Calu3 (cell line): Measurements from ENCODE around the gene ZDHHC24. TPM values are rescaled to one million over a fixed set of nuclear protein-coding genes. Genes with fewer than 3 reads are reported as not detected.

Experiments used
- BruUV-seq: library from RNA; stranded (reverse); fragments of 400-500 nt; replicated peaks from 2 replicates; lab custom pipeline; 2021; lab: Mats Ljungman, UMichigan
- CTCF ChIA-PET: fragments of 300-600 bp; sonication (Branson Sonifier 250); formaldehyde crosslinking; loops from one replicate; lab custom pipeline; 2022; ENCODE audit warnings: antibody characterized with exemption; lab: Charles Lee
- DNase-seq: peaks from one replicate; pipeline ENCODE4 v3.0.0; 2022
- H3K27ac Mint-ChIP-seq: one replicate; pipeline ENCODE4 v1.8.0; 2022; ENCODE audit warnings: mixed read lengths; ENCODE audit not compliant: unreplicated experiment
- H3K27me3 Mint-ChIP-seq: one replicate; pipeline ENCODE4 v1.8.0; 2022; ENCODE audit warnings: mixed read lengths; ENCODE audit not compliant: unreplicated experiment
- H3K36me3 Mint-ChIP-seq: one replicate; pipeline ENCODE4 v1.8.0; 2022; ENCODE audit warnings: mild to moderate bottlenecking, moderate library complexity, mixed read lengths; ENCODE audit not compliant: insufficient read depth, unreplicated experiment
- H3K4me1 Mint-ChIP-seq: one replicate; pipeline ENCODE4 v1.8.0; 2022; ENCODE audit warnings: mild to moderate bottlenecking, low read depth, mixed read lengths; ENCODE audit not compliant: unreplicated experiment
- H3K4me3 Mint-ChIP-seq: one replicate; pipeline ENCODE4 v1.8.0; 2022; ENCODE audit warnings: mild to moderate bottlenecking, low read depth, moderate library complexity, mixed read lengths; ENCODE audit not compliant: unreplicated experiment
- H3K9me3 Mint-ChIP-seq: one replicate; pipeline ENCODE4 v1.8.0; 2022; ENCODE audit warnings: low read depth, mixed read lengths; ENCODE audit not compliant: unreplicated experiment
- intact Hi-C: fragments of 100-400 bp; cut with micrococcal nuclease; formaldehyde crosslinking; loops from one replicate; pipeline ENCODE4 v1.10.0; 2022; ENCODE audit not compliant: unreplicated experiment
- total RNA-seq: library from RNA; stranded (reverse); gene quantifications from 2 replicates; pipeline ENCODE4 v1.2.3, GENCODE V29; 2022
- TF ChIP-seq, protein P1 (sequence below): fragments of 200-600 bp; IDR thresholded peaks from one replicate; pipeline ENCODE4 v1.8.0; 2022; ENCODE audit warnings: antibody characterized with exemption; ENCODE audit not compliant: unreplicated experiment

Gene ZDHHC24
- total RNA-seq, 1 experiment from 2014 or later = 15.1 TPM

DNA sequence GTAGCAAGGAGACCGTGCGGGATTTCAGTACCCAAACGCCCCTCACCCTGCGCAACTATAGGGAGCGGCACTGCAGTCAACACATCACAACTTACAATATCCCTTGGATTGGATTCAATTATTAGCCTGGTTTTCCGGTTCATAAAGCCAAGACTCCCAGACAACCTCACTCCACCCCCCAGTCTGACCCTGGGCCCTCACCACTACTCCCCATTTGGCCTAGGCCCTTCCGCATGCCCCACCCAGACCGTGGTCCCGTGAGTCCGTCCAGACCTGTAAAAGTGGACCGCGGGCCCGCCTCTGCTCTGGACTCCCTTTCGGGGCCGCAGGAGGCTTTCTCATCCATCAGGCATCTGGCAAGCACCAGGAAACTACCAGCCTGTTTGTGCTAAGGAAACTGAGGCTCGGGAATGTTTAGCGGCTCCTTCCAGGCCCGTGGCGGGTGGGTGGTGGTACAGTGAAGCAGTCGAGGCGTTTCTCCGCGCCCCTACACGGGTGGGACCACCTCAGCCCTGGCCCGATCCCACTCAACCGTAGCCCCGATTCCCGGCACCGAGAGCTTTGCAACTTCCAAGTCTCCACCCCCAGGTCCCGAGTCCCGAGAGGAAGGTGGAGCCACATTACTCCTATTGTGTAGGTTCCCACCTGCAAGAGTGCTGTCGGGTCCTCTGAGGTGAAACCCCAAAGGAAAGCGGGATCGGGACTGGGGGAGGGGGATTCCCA lies 66.3 kb downstream of the ZDHHC24 start:
- intact Hi-C loops = no loop called here
- TF ChIP-seq, protein P1, sequence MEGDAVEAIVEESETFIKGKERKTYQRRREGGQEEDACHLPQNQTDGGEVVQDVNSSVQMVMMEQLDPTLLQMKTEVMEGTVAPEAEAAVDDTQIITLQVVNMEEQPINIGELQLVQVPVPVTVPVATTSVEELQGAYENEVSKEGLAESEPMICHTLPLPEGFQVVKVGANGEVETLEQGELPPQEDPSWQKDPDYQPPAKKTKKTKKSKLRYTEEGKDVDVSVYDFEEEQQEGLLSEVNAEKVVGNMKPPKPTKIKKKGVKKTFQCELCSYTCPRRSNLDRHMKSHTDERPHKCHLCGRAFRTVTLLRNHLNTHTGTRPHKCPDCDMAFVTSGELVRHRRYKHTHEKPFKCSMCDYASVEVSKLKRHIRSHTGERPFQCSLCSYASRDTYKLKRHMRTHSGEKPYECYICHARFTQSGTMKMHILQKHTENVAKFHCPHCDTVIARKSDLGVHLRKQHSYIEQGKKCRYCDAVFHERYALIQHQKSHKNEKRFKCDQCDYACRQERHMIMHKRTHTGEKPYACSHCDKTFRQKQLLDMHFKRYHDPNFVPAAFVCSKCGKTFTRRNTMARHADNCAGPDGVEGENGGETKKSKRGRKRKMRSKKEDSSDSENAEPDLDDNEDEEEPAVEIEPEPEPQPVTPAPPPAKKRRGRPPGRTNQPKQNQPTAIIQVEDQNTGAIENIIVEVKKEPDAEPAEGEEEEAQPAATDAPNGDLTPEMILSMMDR = no peak
- H3K4me1 Mint-ChIP-seq = no peaks in the 10 kb centered on the region
- BruUV-seq = TSS peak; percentile 77
- CTCF ChIA-PET = interaction anchor here (0.9 to 2.3 kb wide), 11 partner anchors 9 to 199 kb away, joined by 3 to 10 read pairs (median 4); partner anchors contain the start of genes MRPL11, PELI3, RBM4 and RBM4B
- H3K27ac Mint-ChIP-seq = peak overlapping the region; percentile 92
- H3K27me3 Mint-ChIP-seq = no peaks in the 10 kb centered on the region
- no peaks in the 10 kb centered on the region for H3K9me3 Mint-ChIP-seq
- DNase-seq = peak; percentile 42
- H3K4me3 Mint-ChIP-seq = peak overlapping the region; percentile 93
- H3K36me3 Mint-ChIP-seq = peaks cover 46% of the 10 kb centered on the region

DNA sequence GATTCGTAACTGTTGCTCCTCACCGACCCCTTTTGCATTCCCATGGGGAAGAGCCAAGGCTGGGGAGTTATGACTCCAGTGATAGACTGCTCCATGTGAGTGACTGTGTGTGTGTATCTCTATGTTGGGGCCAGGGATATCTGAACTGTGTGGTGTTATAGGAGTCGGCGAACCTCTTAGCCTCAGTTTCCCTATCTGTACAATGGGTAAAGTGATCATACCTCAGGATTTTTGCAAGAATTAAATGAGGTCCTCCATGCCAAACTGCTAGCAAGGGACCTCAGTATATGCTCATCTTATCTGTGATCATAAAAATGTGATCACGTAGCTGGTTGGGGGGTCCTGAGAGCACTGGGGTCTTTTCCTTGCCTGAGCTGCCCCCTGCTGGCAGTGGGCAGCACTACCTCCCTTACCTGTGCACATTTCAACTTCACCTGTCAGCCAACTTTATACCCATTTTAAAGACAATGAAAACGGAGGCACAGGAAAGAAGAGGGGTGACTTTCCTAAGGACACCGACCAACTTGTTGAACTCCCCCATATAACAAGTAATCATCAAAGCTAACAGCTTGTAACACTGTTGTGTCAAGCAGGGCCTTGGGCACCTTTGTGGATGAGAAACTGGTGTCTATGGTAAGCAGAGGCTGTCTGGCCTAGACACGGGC lies 67.0 kb downstream of the ZDHHC24 start:
- no peaks in the 10 kb centered on the region for H3K9me3 Mint-ChIP-seq
- TF ChIP-seq, protein P1 = peak; percentile 89
- peaks cover 46% of the 10 kb centered on the region for H3K36me3 Mint-ChIP-seq
- H3K4me3 Mint-ChIP-seq = peak overlapping the region; percentile 93
- peak overlapping the region; percentile 92 for H3K27ac Mint-ChIP-seq
- no peaks in the 10 kb centered on the region for H3K27me3 Mint-ChIP-seq
- no peaks in the 10 kb centered on the region for H3K4me1 Mint-ChIP-seq
- CTCF ChIA-PET = interaction anchor here (1.1 to 2.3 kb wide), 4 partner anchors 10 to 199 kb away, joined by 4 to 10 read pairs (median 6); partner anchors contain the start of genes MRPL11 and RBM4B
- peak; percentile 36 for DNase-seq
- intact Hi-C loops = no loop called here
- BruUV-seq = no TSS peak

DNA sequence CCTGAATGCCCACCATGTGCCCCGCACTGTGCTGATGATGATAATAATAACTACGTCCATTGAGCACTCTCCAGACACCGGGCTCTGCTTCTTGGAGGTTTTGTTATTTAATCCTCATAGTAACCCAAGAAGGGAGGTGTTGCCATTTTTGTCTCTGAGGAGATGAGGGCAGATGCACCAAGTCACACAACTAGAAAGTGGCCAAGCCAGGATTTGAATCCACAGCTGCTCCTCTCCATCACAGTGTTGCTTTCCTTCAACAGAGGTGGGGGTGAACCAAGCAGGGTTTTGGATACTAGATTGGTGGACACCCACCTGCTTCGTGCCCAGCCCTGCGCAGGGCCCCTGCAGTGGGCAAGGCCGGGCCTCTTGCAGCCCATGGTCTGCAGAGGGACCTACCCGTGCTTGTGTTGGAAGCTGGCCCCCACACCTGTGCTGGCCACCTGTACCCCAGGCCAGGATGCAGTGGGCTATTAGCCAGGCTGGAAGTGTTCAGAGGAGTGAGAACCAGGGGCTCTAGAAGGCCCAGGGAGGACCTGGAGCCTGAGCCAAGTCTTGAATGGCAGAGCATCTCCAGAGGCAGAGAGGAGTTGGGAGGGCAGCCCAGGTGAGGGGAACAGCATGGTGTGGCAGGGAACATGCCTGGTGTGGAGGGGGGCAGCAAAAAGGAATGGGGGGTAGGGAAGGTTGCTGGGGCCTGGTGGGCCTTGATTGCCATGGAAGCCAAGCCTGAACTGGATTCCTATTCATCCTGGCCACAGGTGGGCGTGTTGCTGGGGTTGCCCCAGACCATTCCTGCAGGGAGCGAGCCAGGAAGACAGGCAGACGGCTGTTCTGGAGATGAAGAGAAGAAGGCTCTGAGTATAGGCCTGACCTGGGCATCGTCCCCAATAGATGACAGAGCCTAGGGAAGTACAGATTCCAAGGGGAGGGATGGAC lies 68.3 kb downstream of the ZDHHC24 start:
- Mint-ChIP-seq H3K4me3 (no peak overlapping the region), H3K27me3 (no peaks in the 10 kb centered on the region), H3K9me3 (no peaks in the 10 kb centered on the region), H3K4me1 (no peaks in the 10 kb centered on the region), H3K36me3 (peaks cover 49% of the 10 kb centered on the region), H3K27ac (peak overlapping the region; percentile 40)
- TF ChIP-seq, protein P1 = no peak
- intact Hi-C loops = no loop called here
- no TSS peak for BruUV-seq
- no peak for DNase-seq
- CTCF ChIA-PET = interaction anchor here (1.1 to 1.4 kb wide), 2 partner anchors 8 to 39 kb away, joined by 4 to 5 read pairs; partner anchors contain the start of gene MRPL11

DNA sequence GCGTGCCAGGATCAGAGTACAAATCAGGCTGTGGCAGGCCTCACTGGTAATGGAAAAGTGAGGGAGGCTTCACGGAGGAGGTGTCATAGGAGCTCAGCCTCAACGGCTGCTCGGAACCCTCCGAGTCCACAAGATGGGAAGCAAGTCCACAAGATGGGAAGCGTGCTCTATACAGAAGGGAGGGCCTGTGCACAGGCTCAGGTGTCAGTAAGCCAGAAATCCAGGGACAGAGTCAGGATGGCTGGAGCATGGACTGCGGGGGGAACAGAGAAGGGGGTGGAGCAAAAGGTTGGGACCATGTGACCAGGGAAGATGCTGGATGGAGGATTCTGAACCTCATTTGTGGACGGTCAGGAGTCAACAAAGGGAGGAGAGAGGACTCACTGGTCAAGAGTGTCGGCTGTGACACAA lies 69.0 kb downstream of the ZDHHC24 start:
- no peak for DNase-seq
- Mint-ChIP-seq H3K9me3 (no peaks in the 10 kb centered on the region), H3K36me3 (peaks cover 44% of the 10 kb centered on the region), H3K4me1 (no peaks in the 10 kb centered on the region), H3K27ac (no peak overlapping the region), H3K27me3 (no peaks in the 10 kb centered on the region), H3K4me3 (no peak overlapping the region)
- intact Hi-C loops = no loop called here
- no TSS peak for BruUV-seq
- TF ChIP-seq, protein P1 = no peak
- CTCF ChIA-PET = no interaction called here
